ENCODE measurements around the gene SMARCAD1. TPM values are rescaled to one million over a fixed set of nuclear protein-coding genes. Genes with fewer than 3 reads are reported as not detected.

The SMARCAD1 gene
- total and polyA plus RNA-seq, 11 donors: 3.7 to 14.0 (median 9.4) TPM

DNA sequence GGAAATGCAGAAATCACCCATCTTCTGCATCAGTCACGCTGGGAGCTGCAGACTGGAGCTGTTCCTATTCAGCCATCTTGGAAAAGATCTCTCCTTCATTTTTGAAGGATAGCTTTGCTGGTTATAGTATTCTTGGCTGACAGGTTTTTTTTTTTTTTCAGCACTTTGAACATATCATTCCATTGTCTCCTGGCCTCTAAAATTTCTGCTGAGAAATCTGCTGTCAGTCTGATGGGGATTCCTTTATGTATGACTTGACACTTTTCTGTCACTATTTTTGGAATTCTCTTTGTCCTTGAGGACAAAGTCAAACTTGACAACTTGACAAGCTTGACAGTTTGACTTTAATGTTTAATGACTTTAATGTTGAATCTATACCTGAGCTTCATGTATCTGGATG, 118.2 kb downstream of the SMARCAD1 start:
- ATAC-seq (no peak), DNase-seq (no peak)
- H3K4me3 ChIP-seq: no peak overlapping the region

DNA sequence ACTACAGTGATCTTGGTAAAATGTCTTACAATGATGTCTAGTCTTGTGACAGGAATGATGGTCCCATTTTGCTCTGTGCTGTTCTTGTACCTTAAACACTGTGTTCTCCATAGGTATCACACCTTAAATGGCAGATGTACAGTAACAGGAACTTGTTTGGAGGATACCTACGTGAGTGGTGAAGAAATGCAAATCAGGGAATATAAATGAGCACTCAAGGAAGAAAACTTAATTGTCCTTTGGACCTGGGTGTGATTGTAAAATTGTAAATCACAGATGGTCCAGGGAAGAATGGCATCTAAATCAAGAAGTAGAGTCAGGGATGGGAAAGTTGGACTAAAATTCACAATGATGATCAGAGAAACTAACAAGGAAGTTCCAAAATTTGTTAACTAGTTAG, 122.3 kb downstream of the SMARCAD1 start:
- WGBS, 4 donors: 67 to 80% (median 68%) methylated on average over 1 of the region's 1 CpG
- DNase-seq: no peak
- intact Hi-C loops (cut with DNase I): loop anchor here in 4 of 10 donors (5.0 to 10.0 kb wide), 3 partner anchors 62 to 402 kb away; no protein-coding TSS in a partner anchor

More for the DNA sequence above, 118.2 kb downstream of the SMARCAD1 start:
- Histone ChIP-seq H3K27ac (no peak overlapping the region), H3K4me1 (no peaks in the 10 kb centered on the region), H3K27me3 (no peaks in the 10 kb centered on the region), H3K9me3 (peaks cover 0 to 36% (median 18%) of the 10 kb centered on the region in 12 donors), H3K36me3 (no peaks in the 10 kb centered on the region)
- intact Hi-C loops (cut with DNase I): no loop called here
- 80 to 100% (median 92%) methylated on average over 1 of the region's 1 CpG for WGBS, 4 donors
- TF ChIP-seq, protein P1, sequence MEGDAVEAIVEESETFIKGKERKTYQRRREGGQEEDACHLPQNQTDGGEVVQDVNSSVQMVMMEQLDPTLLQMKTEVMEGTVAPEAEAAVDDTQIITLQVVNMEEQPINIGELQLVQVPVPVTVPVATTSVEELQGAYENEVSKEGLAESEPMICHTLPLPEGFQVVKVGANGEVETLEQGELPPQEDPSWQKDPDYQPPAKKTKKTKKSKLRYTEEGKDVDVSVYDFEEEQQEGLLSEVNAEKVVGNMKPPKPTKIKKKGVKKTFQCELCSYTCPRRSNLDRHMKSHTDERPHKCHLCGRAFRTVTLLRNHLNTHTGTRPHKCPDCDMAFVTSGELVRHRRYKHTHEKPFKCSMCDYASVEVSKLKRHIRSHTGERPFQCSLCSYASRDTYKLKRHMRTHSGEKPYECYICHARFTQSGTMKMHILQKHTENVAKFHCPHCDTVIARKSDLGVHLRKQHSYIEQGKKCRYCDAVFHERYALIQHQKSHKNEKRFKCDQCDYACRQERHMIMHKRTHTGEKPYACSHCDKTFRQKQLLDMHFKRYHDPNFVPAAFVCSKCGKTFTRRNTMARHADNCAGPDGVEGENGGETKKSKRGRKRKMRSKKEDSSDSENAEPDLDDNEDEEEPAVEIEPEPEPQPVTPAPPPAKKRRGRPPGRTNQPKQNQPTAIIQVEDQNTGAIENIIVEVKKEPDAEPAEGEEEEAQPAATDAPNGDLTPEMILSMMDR (IDR thresholded peaks at IDR 0.05): no peak
- no peak for TF ChIP-seq POLR2A (IDR thresholded peaks at IDR 0.05)

DNA sequence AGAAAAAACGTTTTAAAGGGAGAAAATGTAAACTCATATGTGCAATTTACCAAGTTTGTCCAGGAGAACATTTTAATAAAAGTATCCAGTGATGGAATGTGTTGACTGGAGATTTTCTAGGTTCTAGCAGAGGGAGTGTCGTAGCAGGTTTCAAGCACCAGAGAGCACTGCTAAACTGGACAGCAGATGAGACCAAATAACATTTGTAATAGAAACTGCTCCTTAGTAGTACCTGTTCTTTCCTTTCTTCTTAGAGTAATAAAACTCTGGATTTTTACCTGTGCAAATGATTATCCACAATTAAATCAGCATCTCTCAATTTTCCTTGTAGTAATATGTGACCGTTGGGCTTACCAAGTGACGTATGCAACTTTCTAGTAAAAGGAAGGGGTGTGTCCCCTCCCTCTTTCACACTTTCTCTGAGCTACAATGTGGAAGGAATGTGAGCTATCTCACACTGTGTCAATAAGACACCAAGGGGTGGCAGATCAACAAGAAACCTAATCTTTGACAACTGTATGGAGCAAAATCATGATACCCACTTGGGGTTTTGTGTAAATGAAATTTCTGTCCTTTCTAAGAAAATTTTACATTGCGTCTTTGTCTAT, 125.4 kb downstream of the SMARCAD1 start:
- no peak overlapping the region for H3K4me3 ChIP-seq
- WGBS, 4 donors: 22 to 46% (median 36%) methylated on average over 5 of the region's 5 CpGs
- no peak overlapping the region for H3K27ac ChIP-seq
- DNase-seq (no peak), ATAC-seq (peak in 3 of 4 donors; percentile 72 to 83 (median 81))
- TF ChIP-seq POLR2A (IDR thresholded peaks at IDR 0.05): no peak
- TF ChIP-seq, protein P1 (IDR thresholded peaks at IDR 0.05): peak in 11 of 12 donors; percentile 22 to 61 (median 46)
- peaks cover 0 to 16% (median 5%) of the 10 kb centered on the region in 12 donors for H3K4me1 ChIP-seq
- no peaks in the 10 kb centered on the region for H3K36me3 ChIP-seq
- H3K27me3 ChIP-seq: no peaks in the 10 kb centered on the region
- intact Hi-C loops (cut with DNase I): loop anchor here in 4 of 10 donors (5.0 to 10.0 kb wide), 3 partner anchors 59 to 399 kb away; no protein-coding TSS in a partner anchor
- no peaks in the 10 kb centered on the region for H3K9me3 ChIP-seq

More for the DNA sequence above, 122.3 kb downstream of the SMARCAD1 start:
- Histone ChIP-seq H3K4me3 (no peak overlapping the region), H3K27ac (no peak overlapping the region), H3K4me1 (peaks cover 0 to 13% (median 5%) of the 10 kb centered on the region in 12 donors), H3K36me3 (no peaks in the 10 kb centered on the region), H3K9me3 (peaks cover 0 to 21% (median 16%) of the 10 kb centered on the region in 12 donors), H3K27me3 (no peaks in the 10 kb centered on the region)
- TF ChIP-seq, protein P1 (IDR thresholded peaks at IDR 0.05): no peak
- TF ChIP-seq POLR2A (IDR thresholded peaks at IDR 0.05): no peak
- no peak for ATAC-seq

DNA sequence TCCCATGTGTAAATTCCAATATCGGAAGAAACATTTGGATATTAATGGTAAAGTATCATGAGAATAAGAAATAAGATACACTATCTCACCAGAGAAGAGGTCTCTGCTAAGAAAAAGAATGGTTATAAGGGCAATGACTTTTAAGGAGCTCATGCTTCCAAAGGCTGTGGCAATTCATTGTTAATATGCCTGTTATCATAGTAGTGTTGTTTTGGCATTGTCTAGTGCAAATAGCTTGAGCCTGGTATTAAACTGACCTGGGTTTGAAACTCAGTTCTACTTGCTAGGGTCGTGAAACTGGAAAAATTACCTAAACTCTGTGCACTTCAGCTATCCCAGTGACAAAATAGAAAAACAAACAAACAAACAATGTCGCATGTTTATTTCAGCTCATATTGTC, 126.2 kb downstream of the SMARCAD1 start:
- Histone ChIP-seq H3K27ac (no peak overlapping the region), H3K27me3 (no peaks in the 10 kb centered on the region), H3K4me3 (no peak overlapping the region), H3K4me1 (peaks cover 0 to 16% (median 5%) of the 10 kb centered on the region in 12 donors), H3K36me3 (no peaks in the 10 kb centered on the region), H3K9me3 (no peaks in the 10 kb centered on the region)
- intact Hi-C loops (cut with DNase I): loop anchor here in 4 of 10 donors (5.0 to 10.0 kb wide), 3 partner anchors 58 to 398 kb away; no protein-coding TSS in a partner anchor
- DNase-seq (no peak), ATAC-seq (peak in 2 of 4 donors; percentile 31 to 35)
- 75 to 83% (median 79%) methylated on average over 3 of the region's 3 CpGs for WGBS, 4 donors
- TF ChIP-seq, protein P1 (IDR thresholded peaks at IDR 0.05): no peak
- no peak for TF ChIP-seq POLR2A (IDR thresholded peaks at IDR 0.05)
